Measurements from ENCODE around the gene SHANK3.
A peak's percentile ranks its signal among the peaks of the same experiment; 100 is the strongest.

Gene SHANK3

DNA sequence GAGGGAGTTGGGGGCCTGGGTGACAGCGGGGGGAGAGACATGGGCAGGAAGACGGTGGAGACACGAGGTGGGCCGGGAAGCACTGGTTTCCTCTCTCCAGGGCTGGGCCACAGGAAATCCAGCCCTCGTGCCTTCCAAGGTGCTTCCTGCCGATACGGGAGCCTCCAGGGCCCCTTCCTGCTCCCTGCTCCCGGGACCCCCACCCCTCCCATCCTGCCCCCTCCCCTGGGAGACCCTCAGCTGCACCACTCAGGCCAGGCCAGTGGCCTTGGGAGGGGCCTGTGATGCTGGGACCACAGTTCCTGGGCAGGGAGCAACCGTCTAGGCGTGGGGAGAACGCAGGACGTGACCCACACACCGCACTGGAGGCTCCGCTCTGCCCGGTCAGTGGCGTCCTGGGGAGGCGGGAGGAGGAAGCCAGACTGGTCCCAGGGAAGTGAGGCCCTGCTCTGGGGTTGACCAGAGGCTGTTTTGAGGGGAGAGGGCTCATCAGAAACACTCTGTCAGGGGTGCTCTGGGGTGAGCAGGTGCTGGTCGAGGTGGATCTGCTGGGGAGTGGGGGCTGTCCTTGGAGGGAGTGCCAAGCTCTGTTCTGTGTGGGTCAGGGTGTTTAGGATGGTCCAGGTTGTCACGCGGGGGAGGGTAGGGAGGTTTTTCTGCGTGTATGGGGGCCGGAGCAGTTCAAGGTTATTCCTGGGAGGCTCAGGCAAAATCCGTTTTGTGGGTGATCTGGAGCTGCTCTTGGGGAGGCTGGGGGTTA is at the start of gene SHANK3:
Gene SHANK3, plus strand, starts transcription at position 353 of the 760 bp plus-strand sequence.
- H3K4me1 Mint-ChIP-seq: peaks cover 38% of the 10 kb centered on the region
- DNase-seq: no peak
- no peaks in the 10 kb centered on the region for H3K9me3 Mint-ChIP-seq
- TF ChIP-seq, protein P1, sequence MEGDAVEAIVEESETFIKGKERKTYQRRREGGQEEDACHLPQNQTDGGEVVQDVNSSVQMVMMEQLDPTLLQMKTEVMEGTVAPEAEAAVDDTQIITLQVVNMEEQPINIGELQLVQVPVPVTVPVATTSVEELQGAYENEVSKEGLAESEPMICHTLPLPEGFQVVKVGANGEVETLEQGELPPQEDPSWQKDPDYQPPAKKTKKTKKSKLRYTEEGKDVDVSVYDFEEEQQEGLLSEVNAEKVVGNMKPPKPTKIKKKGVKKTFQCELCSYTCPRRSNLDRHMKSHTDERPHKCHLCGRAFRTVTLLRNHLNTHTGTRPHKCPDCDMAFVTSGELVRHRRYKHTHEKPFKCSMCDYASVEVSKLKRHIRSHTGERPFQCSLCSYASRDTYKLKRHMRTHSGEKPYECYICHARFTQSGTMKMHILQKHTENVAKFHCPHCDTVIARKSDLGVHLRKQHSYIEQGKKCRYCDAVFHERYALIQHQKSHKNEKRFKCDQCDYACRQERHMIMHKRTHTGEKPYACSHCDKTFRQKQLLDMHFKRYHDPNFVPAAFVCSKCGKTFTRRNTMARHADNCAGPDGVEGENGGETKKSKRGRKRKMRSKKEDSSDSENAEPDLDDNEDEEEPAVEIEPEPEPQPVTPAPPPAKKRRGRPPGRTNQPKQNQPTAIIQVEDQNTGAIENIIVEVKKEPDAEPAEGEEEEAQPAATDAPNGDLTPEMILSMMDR (IDR thresholded peaks at IDR 0.05): no peak
- peak within 1 kb of the TSS; percentile 71 for H3K4me3 Mint-ChIP-seq
- H3K27me3 Mint-ChIP-seq (ENCODE audit: low read depth, poor library complexity): peaks cover 18% of the 10 kb centered on the region
- H3K36me3 Mint-ChIP-seq (ENCODE audit: low read depth): peaks cover 2% of the 10 kb centered on the region
- no peak within 1 kb of the TSS for H3K27ac Mint-ChIP-seq

DNA sequence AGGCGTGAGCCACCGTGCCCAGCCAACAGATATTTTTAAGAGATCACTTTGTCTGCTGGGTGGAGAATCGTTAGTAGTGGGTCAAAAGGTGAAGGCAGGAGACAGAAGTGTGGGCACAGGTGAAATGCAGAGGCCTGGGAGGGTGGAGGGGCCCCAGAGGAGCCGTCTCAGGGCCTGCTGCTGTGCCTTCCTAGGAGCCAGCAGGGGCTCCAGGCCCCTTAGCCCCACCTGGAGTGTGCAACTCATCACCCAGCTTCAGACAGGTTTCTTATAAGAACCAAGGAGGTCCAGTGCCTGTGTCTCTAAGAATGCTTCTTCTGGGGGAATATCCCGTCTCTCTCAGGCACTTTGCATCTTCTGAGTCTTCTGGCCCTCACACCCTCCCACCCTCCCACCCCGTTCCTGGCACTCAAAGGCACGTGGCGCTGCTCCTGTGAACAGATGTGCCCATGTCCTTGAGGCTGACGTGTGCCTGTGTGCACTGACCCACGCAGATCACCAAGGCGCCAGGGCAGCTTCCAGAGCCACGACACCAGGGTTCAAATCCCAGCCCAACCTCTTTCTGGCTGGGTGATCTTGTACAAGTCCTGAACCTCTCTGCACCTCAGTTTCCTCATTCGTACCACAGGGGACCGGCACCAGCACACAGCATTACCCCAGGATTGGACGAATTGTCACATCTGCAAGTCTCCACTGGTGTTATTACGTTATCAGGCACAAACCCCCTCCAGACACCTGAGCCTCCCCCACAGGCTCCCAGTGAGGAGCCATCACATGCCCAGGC is 48.1 kb upstream of the SHANK3 start:
- Mint-ChIP-seq H3K4me1 (peaks cover 57% of the 10 kb centered on the region), H3K4me3 (no peak overlapping the region), H3K27me3 (ENCODE audit: low read depth, poor library complexity) (no peaks in the 10 kb centered on the region), H3K36me3 (ENCODE audit: low read depth) (no peaks in the 10 kb centered on the region), H3K27ac (no peak overlapping the region), H3K9me3 (no peaks in the 10 kb centered on the region)
- DNase-seq: no peak
- TF ChIP-seq, protein P1 (IDR thresholded peaks at IDR 0.05): no peak

DNA sequence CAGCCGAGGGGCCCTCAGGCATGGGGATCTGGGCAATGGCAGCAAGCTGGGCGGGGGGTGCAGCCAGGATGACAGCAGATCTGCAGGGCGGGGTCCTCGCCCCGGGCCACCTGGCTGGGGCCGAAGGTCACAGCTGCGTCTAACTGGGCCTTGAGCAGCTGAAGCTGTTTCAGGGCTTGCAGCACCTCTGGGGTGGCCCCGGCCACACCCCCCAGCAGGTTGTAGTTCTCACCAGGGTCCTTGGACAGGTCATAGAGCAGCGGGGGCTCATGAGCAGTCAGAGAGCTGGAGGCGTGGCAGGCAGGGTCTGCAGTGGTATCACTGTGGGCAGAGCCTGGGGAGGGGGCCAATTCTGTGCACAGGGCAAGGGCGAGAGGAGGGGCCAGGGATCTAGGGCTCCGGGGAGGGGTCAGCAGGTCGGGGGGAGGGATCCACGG is 47.5 kb upstream of the SHANK3 start:
- TF ChIP-seq, protein P1 (IDR thresholded peaks at IDR 0.05): no peak
- H3K9me3 Mint-ChIP-seq: no peaks in the 10 kb centered on the region
- no peak for DNase-seq
- H3K4me1 Mint-ChIP-seq: peaks cover 58% of the 10 kb centered on the region
- no peaks in the 10 kb centered on the region for H3K36me3 Mint-ChIP-seq (ENCODE audit: low read depth)
- no peak overlapping the region for H3K27ac Mint-ChIP-seq
- H3K4me3 Mint-ChIP-seq: no peak overlapping the region
- H3K27me3 Mint-ChIP-seq (ENCODE audit: low read depth, poor library complexity): no peaks in the 10 kb centered on the region

DNA sequence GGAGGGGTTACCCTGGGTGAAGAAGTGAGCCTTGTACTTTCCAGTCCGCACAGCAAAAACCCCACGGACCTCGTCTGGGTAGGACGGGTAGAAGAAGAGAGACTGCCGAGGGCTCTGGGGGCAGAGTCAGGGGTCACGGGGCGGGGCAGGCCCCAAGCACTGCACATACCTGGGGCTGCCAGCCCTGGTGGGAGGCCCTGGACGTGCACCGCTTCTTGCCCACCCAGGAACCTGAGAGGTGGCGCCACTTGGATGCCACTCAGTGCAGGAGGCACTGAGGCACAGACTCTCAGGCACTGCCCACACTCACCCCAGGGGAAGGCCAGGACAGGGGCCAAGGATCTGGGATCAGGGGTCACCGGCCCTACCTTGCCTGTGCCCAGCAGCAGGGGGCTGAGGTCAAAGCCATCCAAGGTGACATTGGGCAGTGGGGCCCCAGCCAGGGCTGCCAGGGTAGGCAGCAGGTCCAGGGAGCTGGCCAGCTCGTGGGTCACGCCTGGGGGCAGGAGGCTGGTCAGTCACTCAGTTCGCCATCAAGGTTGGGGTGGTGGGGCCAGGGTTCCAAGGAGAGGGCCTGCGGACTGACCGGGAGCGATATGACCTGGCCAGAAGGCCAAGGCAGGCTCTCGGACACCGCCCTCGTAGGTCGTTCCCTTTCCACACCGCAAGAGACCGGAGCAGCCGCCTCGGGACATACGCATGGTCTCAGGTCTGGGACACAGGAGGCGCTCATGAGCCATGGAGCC is 46.9 kb upstream of the SHANK3 start:
- H3K4me1 Mint-ChIP-seq: peaks cover 59% of the 10 kb centered on the region
- TF ChIP-seq, protein P1 (IDR thresholded peaks at IDR 0.05): no peak
- no peak overlapping the region for H3K27ac Mint-ChIP-seq
- no peaks in the 10 kb centered on the region for H3K9me3 Mint-ChIP-seq
- no peaks in the 10 kb centered on the region for H3K36me3 Mint-ChIP-seq (ENCODE audit: low read depth)
- no peaks in the 10 kb centered on the region for H3K27me3 Mint-ChIP-seq (ENCODE audit: low read depth, poor library complexity)
- DNase-seq: no peak
- no peak overlapping the region for H3K4me3 Mint-ChIP-seq

DNA sequence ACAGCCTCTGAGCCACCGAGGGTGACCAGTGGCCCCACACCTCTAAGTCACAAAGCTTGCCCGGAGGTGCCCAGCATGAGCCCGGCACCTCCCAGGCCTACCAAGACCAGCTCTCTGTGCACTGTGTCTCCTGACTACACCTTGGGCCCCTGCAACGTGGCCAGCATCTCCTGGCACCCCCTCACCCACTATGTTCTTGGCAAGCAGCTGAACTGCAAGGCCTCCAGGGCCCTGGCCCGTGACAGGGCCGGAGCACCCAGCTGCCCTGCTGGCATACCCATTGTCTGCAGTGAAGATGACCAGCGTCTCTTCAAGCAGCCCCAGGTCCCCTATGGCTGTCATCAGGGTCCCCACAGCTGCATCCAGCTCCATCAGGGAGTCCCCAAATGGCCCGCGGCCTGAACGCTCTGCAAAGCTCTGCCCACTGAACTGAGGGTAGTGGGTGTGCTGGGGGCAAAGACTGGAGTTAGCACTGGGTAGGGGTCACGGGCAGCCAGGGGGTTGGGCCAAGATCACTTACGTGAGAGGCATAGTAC is 46.2 kb upstream of the SHANK3 start:
- H3K27ac Mint-ChIP-seq: no peak overlapping the region
- no peaks in the 10 kb centered on the region for H3K9me3 Mint-ChIP-seq
- TF ChIP-seq, protein P1 (IDR thresholded peaks at IDR 0.05): peak; percentile 12
- H3K36me3 Mint-ChIP-seq (ENCODE audit: low read depth): no peaks in the 10 kb centered on the region
- peak overlapping the region; percentile 63 for H3K4me3 Mint-ChIP-seq
- H3K27me3 Mint-ChIP-seq (ENCODE audit: low read depth, poor library complexity): no peaks in the 10 kb centered on the region
- DNase-seq: no peak
- peaks cover 56% of the 10 kb centered on the region for H3K4me1 Mint-ChIP-seq

Data from nephron progenitor cell (in vitro differentiated cells).